HCT116 (cell line): Measurements from ENCODE around the gene FERMT3. TPM values are rescaled to one million over a fixed set of nuclear protein-coding genes. Genes with fewer than 3 reads are reported as not detected.
A peak's percentile ranks its signal among the peaks of the same experiment; 100 is the strongest.

ENCODE experiments used
- ATAC-seq: fragments of 200-7000 bp; cut with Tn5 transposase; 2 replicates; pipeline ENCODE4 v1.9.1; 2020; ENCODE audit warnings: mild to moderate bottlenecking, moderate library complexity
- BruUV-seq: library from RNA; stranded (reverse); fragments of 400-500 nt; replicated peaks from 2 replicates; lab custom pipeline; 2021; lab: Mats Ljungman, UMichigan
- CTCF ChIA-PET: fragments of 300-600 bp; sonication (Branson Sonifier 250); formaldehyde crosslinking; loops from one replicate; lab custom pipeline; 2021; ENCODE audit warnings: antibody characterized with exemption; lab: Charles Lee
- POLR2A ChIA-PET: fragments of 300-600, 350-600 bp; sonication (Branson Sonifier 250); formaldehyde crosslinking; loops from one replicate; lab custom pipeline; 2021; ENCODE audit warnings: antibody characterized with exemption; lab: Charles Lee
- RAD21 ChIA-PET, 2 experiments: fragments of 300-600 bp; sonication (Branson Sonifier 250); formaldehyde crosslinking; loops; one replicate each; lab custom pipeline; 2023; ENCODE audit warnings: low total read pairs in 2 of 2; ENCODE audit not compliant: uncharacterized antibody in 2 of 2, unreplicated experiment in 2 of 2, low non-redundant PET in 1 of 2; lab: Charles Lee
- DNase-seq: peaks from one replicate; pipeline ENCODE4 v3.0.0-alpha.2; 2010; ENCODE audit warnings: low read depth, low spot score
- H2AFZ ChIP-seq: fragments of 200-600 bp; shearing (Covaris generic), sonication (generic); 2 replicates; pipeline ENCODE4 v1.6.1; 2017; ENCODE audit warnings: low read depth, mixed run types, mixed read lengths, antibody characterized with exemption, low read length; ENCODE audit not compliant: poor library complexity, severe bottlenecking
- H3K27ac ChIP-seq: 2 replicates; pipeline ENCODE4 v1.5.1; 2012; ENCODE audit warnings: low read depth, low read length
- H3K27me3 ChIP-seq: fragments of 200-600 bp; sonication (generic); 2 replicates; pipeline ENCODE4 v1.6.1; 2016; ENCODE audit warnings: mixed run types, low read length, mixed read lengths; ENCODE audit not compliant: insufficient read depth
- H3K36me3 ChIP-seq, 2 experiments: fragments of 200-500 bp in 1 of 2; fragments of 200-600 bp in 1 of 2; sonication (Bioruptor generic) in 1 of 2; sonication (generic) in 1 of 2; 2 replicates each; pipeline versions ENCODE4 v1.5.1 to v1.6.1; 2014 to 2016; ENCODE audit warnings: low read length in 2 of 2, inconsistent platforms in 1 of 2, mixed read lengths in 1 of 2, mixed run types in 1 of 2; ENCODE audit not compliant: insufficient read depth in 2 of 2, control insufficient read depth in 1 of 2
- H3K4me1 ChIP-seq, 2 experiments: fragments of 200-600 bp in 1 of 2; sonication (generic) in 1 of 2; 2 replicates each; pipeline versions ENCODE4 v1.5.1 to v1.6.1; 2012 to 2017; ENCODE audit warnings: low read length in 2 of 2, inconsistent platforms in 1 of 2, mild to moderate bottlenecking in 1 of 2, mixed read lengths in 1 of 2, mixed run types in 1 of 2, moderate library complexity in 1 of 2; ENCODE audit not compliant: insufficient read depth in 2 of 2, control insufficient read depth in 1 of 2
- H3K4me2 ChIP-seq: fragments of 200-600 bp; sonication (generic); 2 replicates; pipeline ENCODE4 v1.6.1; 2017; ENCODE audit warnings: mixed run types, low read length, mixed read lengths
- H3K4me3 ChIP-seq, 2 experiments: fragments of 200-600 bp in 1 of 2; sonication (generic) in 1 of 2; replicated peaks in 1 of 2; 2 replicates each; pipeline ENCODE4 v1.5.1; 2011 to 2016; ENCODE audit warnings: low read length in 2 of 2, control low read depth in 1 of 2, low read depth in 1 of 2, mild to moderate bottlenecking in 1 of 2, mixed read lengths in 1 of 2, mixed run types in 1 of 2
- H3K79me2 ChIP-seq: fragments of 200-600 bp; sonication (generic); 2 replicates; pipeline ENCODE4 v1.6.1; 2017; ENCODE audit warnings: mild to moderate bottlenecking, mixed run types, low read length, moderate library complexity, mixed read lengths; ENCODE audit not compliant: insufficient read depth
- H3K9ac ChIP-seq: fragments of 200-600 bp; sonication (generic); 2 replicates; pipeline ENCODE4 v1.6.1; 2016; ENCODE audit warnings: low read length, mixed read lengths
- H3K9me2 ChIP-seq: fragments of 200-600 bp; sonication (generic), shearing (Covaris generic); 2 replicates; pipeline ENCODE4 v1.6.1; 2017; ENCODE audit warnings: mixed run types, mild to moderate bottlenecking, moderate library complexity; ENCODE audit not compliant: insufficient read depth
- H3K9me3 ChIP-seq, 2 experiments: fragments of 200-500 bp in 1 of 2; fragments of 200-600 bp in 1 of 2; sonication (Bioruptor generic) in 1 of 2; sonication (generic) in 1 of 2; 2 replicates each; pipeline ENCODE4 v1.6.1; 2014 to 2017; ENCODE audit warnings: low read length in 2 of 2, mixed read lengths in 2 of 2, inconsistent platforms in 1 of 2, low read depth in 1 of 2, mild to moderate bottlenecking in 1 of 2, mixed run types in 1 of 2, moderate library complexity in 1 of 2; ENCODE audit not compliant: control insufficient read depth in 1 of 2, insufficient read depth in 1 of 2
- H4K20me1 ChIP-seq: fragments of 200-600 bp; sonication (generic), shearing (Covaris generic); 2 replicates; pipeline ENCODE4 v1.6.1; 2017; ENCODE audit warnings: mixed run types, mild to moderate bottlenecking, moderate library complexity; ENCODE audit not compliant: insufficient read depth
- CBX3 ChIP-seq: IDR thresholded peaks from 2 replicates; pipeline ENCODE4 v1.6.1; 2012; ENCODE audit warnings: low read depth
- CTCF ChIP-seq, 3 experiments: fragments of 200-600 bp in 1 of 3; sonication (generic) in 1 of 3; IDR thresholded peaks in 2 of 3; conservative IDR thresholded peaks in 1 of 3; 2 replicates each; pipeline ENCODE4 v1.5.1; 2012 to 2017; ENCODE audit warnings: low read depth in 2 of 3, low read length in 2 of 3, antibody characterized with exemption in 1 of 3, borderline replicate concordance in 1 of 3, control low read depth in 1 of 3, mild to moderate bottlenecking in 1 of 3, mixed read lengths in 1 of 3, mixed run types in 1 of 3, moderate library complexity in 1 of 3; ENCODE audit not compliant: insufficient read depth in 1 of 3
- ELF1 ChIP-seq: IDR thresholded peaks from 2 replicates; pipeline ENCODE4 v1.6.1; 2012; ENCODE audit warnings: low read depth, borderline replicate concordance
- EZH2phosphoT487 ChIP-seq: fragments of 200-600 bp; IDR thresholded peaks from 2 replicates; pipeline ENCODE4 v1.6.1; 2018; ENCODE audit warnings: antibody characterized with exemption, borderline replicate concordance
- FOSL1 ChIP-seq: IDR thresholded peaks from 2 replicates; pipeline ENCODE4 v1.6.1; 2012; ENCODE audit warnings: low read depth
- JUND ChIP-seq: IDR thresholded peaks from 2 replicates; pipeline ENCODE4 v1.6.1; 2012
- POLR2AphosphoS5 ChIP-seq: IDR thresholded peaks from 2 replicates; pipeline ENCODE4 v1.6.1; 2011; ENCODE audit warnings: mild to moderate bottlenecking, low read depth, low read length, moderate library complexity
- RAD21 ChIP-seq: IDR thresholded peaks from 2 replicates; pipeline ENCODE4 v1.6.1; 2012; ENCODE audit warnings: low read depth, mild to moderate bottlenecking
- REST ChIP-seq: IDR thresholded peaks from 2 replicates; pipeline ENCODE4 v1.6.1; 2012; ENCODE audit warnings: low read depth
- SIN3A ChIP-seq: IDR thresholded peaks from 2 replicates; pipeline ENCODE4 v1.6.1; 2012; ENCODE audit warnings: low read depth
- SRF ChIP-seq: IDR thresholded peaks from 2 replicates; pipeline ENCODE4 v1.6.1; 2012; ENCODE audit warnings: low read depth
- YY1 ChIP-seq: IDR thresholded peaks from 2 replicates; pipeline ENCODE4 v1.6.1; 2011; ENCODE audit warnings: low read length, low read depth, moderate library complexity, mild to moderate bottlenecking; ENCODE audit not compliant: insufficient replicate concordance; ENCODE audit errors: extremely low read depth
- ZFX ChIP-seq: fragments of 450-650 bp; IDR thresholded peaks from 2 replicates; pipeline ENCODE4 v1.6.1; 2017
- ZNF274 ChIP-seq: fragments of 200-500 bp; sonication (Bioruptor generic); IDR thresholded peaks from 2 replicates; pipeline ENCODE4 v1.6.1; 2014; ENCODE audit warnings: mild to moderate bottlenecking, low read depth, low read length, inconsistent platforms
- intact Hi-C: fragments of 100-400 bp; cut with micrococcal nuclease; formaldehyde crosslinking; loops from 2 replicates; pipeline ENCODE4 v1.10.0; 2022
- total RNA-seq: library from RNA; stranded (reverse); gene quantifications from one replicate; pipeline ENCODE4 v1.2.1, GENCODE V29; 2021; ENCODE audit not compliant: unreplicated experiment

The FERMT3 gene
- total RNA-seq, 1 experiment from 2014 or later = 4.3 TPM

- H3K27ac ChIP-seq = peak overlapping the region; percentile 95
- RAD21 ChIA-PET = interaction anchor here in 1 of 2 experiments (1.1 kb wide), 1 partner anchor 21 kb away, joined by 3 read pairs; no protein-coding TSS in a partner anchor
- ATAC-seq = no peak
- intact Hi-C loops = no loop called here
- BruUV-seq = no TSS peak
- H3K79me2 ChIP-seq = peaks cover 19% of the 10 kb centered on the region; the same call in 1 of the 2 replicates
- no peak for DNase-seq
- POLR2A ChIA-PET = no interaction called here
- H3K9me2 ChIP-seq = no peaks in the 10 kb centered on the region
- peak overlapping the region; percentile 96 for H3K9ac ChIP-seq
- H2AFZ ChIP-seq = no peak overlapping the region
- peak overlapping the region; percentile 82 to 90 for H3K4me3 ChIP-seq
- H3K4me2 ChIP-seq = peak overlapping the region; percentile 100
- CTCF ChIA-PET = no interaction called here
- TF ChIP-seq EZH2phosphoT487 = no peak
- no peak for TF ChIP-seq RAD21
- no peak for TF ChIP-seq CTCF (IDR thresholded peaks at IDR 0.05 in 2 of 3, conservative IDR thresholded peaks at IDR 0.05 in 1 of 3; ENCODE audit: borderline replicate concordance in 1 of 3, insufficient read depth in 1 of 3, low read depth in 2 of 3, low read length in 2 of 3)
- no peak for TF ChIP-seq SRF
- no peak for TF ChIP-seq ZNF274
- TF ChIP-seq ZFX = no peak
- no peak for TF ChIP-seq ELF1
- TF ChIP-seq JUND = no peak
- no peak for TF ChIP-seq SIN3A
- no peak for TF ChIP-seq CBX3
- no peak for TF ChIP-seq FOSL1
- TF ChIP-seq YY1 = no peak
- TF ChIP-seq POLR2AphosphoS5 = no peak; the same call in 1 of the 2 replicates
- no peak for TF ChIP-seq REST
- TF ChIP-seq, all 23 proteins: peak for 0
- H3K9me3 ChIP-seq = no peaks in the 10 kb centered on the region
- H3K4me1 ChIP-seq = peaks cover 17 to 33% of the 10 kb centered on the region in 2 experiments
- no peaks in the 10 kb centered on the region for H4K20me1 ChIP-seq
- peaks cover 0 to 6% of the 10 kb centered on the region in 2 experiments; a peak in 1 of 4 replicates for H3K36me3 ChIP-seq
- H3K27me3 ChIP-seq = no peaks in the 10 kb centered on the region
Observed at GRCh38 chr11:64224891-64225607, 18.5 kb downstream of the FERMT3 start.
